Measurements from ENCODE around the gene CYP24A1. TPM values are rescaled to one million over a fixed set of nuclear protein-coding genes. Genes with fewer than 3 reads are reported as not detected.
A peak's percentile ranks its signal among the peaks of the same experiment; 100 is the strongest.

Gene CYP24A1
- total and polyA plus RNA-seq, 2 of the 13 experiments (the other 11 are each of a cell fraction or from before 2014, with no cell fraction given), result 9.4 to 32.7 TPM

GRCh38 chr20:54122681-54123586 lies 50.9 kb downstream of the CYP24A1 start:
- Histone ChIP-seq H3K27ac (ENCODE audit: extremely low read length, insufficient read depth, low read length) (peak overlapping the region; percentile 98), H3K4me2 (ENCODE audit: low read depth, low read length) (peak overlapping the region; percentile 84), H4K20me1 (ENCODE audit: insufficient read depth, low read length) (no peaks in the 10 kb centered on the region), H3K79me2 (ENCODE audit: insufficient read depth, low read length) (no peaks in the 10 kb centered on the region), H3K4me1 (ENCODE audit: insufficient read depth, low read length) (peaks cover 87% of the 10 kb centered on the region), H2AFZ (ENCODE audit: low read length) (peak overlapping the region; percentile 9), H3K36me3 (replicated peaks in 1 of 2; ENCODE audit: control insufficient read depth in 1 of 2, insufficient read depth in 2 of 2, low read length in 2 of 2) (no peaks in the 10 kb centered on the region), H3K4me3 (replicated peaks in 1 of 3; ENCODE audit: insufficient read depth in 1 of 3, low read depth in 2 of 3, low read length in 3 of 3) (peak overlapping the region; percentile 13 to 59 (median 30)), H3K9ac (ENCODE audit: insufficient read depth, low read depth, low read length) (peak overlapping the region; percentile 94), H3K9me3 (ENCODE audit: low read length) (no peaks in the 10 kb centered on the region), H3K27me3 (ENCODE audit: control insufficient read depth in 1 of 2, insufficient read depth in 2 of 2, low read length in 2 of 2) (no peaks in the 10 kb centered on the region)
- intact Hi-C loops (cut with micrococcal nuclease; ENCODE audit: unreplicated experiment), result loop anchor here (1.0 kb wide), 4 partner anchors 8 to 71 kb away; no protein-coding TSS in a partner anchor
- in situ Hi-C loops (cut with HindIII; ENCODE audit: extremely low pct_ligation_motif_present, low pct_unique_long_range_greater_than_20kb), result no loop called here
- peak; percentile 91 for DNase-seq (ENCODE audit: low spot score)
- ChIA-PET POLR2A (interaction anchor here (0.8 to 4.4 kb wide), 13 partner anchors 7 to 543 kb away, joined by 3 to 135 read pairs (median 5); partner anchors contain the start of gene PFDN4), CTCF (ENCODE audit: low intra/inter-chr PET ratio, low total read pairs) (interaction anchor here (0.7 to 1.9 kb wide), 4 partner anchors 11 to 72 kb away, joined by 3 to 6 read pairs (median 4); no protein-coding TSS in a partner anchor)
- BruUV-seq (replicated peaks), result TSS peak; percentile 98
- ATAC-seq, result peak; percentile 49
- no peak for FAIRE-seq
- WGBS (ENCODE audit: low lambda C conversion rate), result 3% methylated on average over 10 of the region's 10 CpGs
- TF ChIP-seq ZBTB2 (CRISPR knock-in tag; IDR thresholded peaks at IDR 0.05; ENCODE audit: low read depth) (0 out of 2 replicates have a peak, but pooled peaks have one; percentile 49), SRF (IDR thresholded peaks at IDR 0.05; ENCODE audit: low read depth, low read length) (no peak), SOX13 (IDR thresholded peaks at IDR 0.05) (no peak), SOX13 (CRISPR knock-in tag; conservative IDR thresholded peaks at IDR 0.05 in 1 of 2, IDR thresholded peaks at IDR 0.05 in 1 of 2) (peak in 1 of 2 experiments; percentile 90; a peak in 2 of 4 replicates), ZNF18 (CRISPR knock-in tag; IDR thresholded peaks at IDR 0.05; ENCODE audit: insufficient replicate concordance) (no peak), HNF4A (CRISPR knock-in tag; IDR thresholded peaks at IDR 0.05) (peak; percentile 86), KDM5A (IDR thresholded peaks at IDR 0.05; ENCODE audit: borderline replicate concordance, low read length) (no peak; the same call in 1 of the 2 replicates), ZNF746 (CRISPR knock-in tag; IDR thresholded peaks at IDR 0.05) (no peak), ZNF691 (CRISPR knock-in tag; IDR thresholded peaks at IDR 0.05; ENCODE audit: borderline replicate concordance, low read depth) (0 out of 2 replicates have a peak, but pooled peaks have one; percentile 27), ARID3A (IDR thresholded peaks at IDR 0.05; ENCODE audit: low read depth, low read length) (peak; percentile 89), ZNF816 (CRISPR knock-in tag; IDR thresholded peaks at IDR 0.05; ENCODE audit: borderline replicate concordance) (0 out of 2 replicates have a peak, but pooled peaks have one; percentile 71), PRDM4 (CRISPR knock-in tag; IDR thresholded peaks at IDR 0.05; ENCODE audit: borderline replicate concordance) (no peak)
